GM19397 (cell line): ENCODE measurements around the gene MAML3.

ENCODE experiments used
- ATAC-seq: cut with Tn5 transposase; IDR thresholded peaks from one replicate; pipeline ENCODE4 v1.9.1; 2021; ENCODE audit warnings: mild to moderate bottlenecking, moderate library complexity; ENCODE audit not compliant: unreplicated experiment

MAML3 gene

DNA sequence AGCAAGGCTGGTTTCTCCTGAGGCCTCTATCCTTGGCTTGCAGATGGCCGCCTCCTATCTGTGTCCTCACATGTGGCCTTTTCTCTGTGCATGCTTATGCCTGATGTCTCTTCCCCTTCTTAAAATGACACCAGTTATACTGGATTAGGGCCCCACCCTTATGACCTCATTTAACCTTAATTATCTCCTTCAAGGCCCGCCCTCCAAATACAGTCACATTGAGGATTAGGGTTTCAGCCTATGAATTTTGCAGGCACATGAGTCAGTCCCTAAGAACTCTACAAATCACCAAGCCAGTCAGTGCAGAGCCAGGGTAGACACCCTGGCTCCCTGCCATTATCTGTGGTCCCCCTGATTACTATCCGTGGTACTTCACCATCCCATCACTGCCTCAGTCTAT lies 51.6 kb downstream of the MAML3 start:
- no peak for ATAC-seq

DNA sequence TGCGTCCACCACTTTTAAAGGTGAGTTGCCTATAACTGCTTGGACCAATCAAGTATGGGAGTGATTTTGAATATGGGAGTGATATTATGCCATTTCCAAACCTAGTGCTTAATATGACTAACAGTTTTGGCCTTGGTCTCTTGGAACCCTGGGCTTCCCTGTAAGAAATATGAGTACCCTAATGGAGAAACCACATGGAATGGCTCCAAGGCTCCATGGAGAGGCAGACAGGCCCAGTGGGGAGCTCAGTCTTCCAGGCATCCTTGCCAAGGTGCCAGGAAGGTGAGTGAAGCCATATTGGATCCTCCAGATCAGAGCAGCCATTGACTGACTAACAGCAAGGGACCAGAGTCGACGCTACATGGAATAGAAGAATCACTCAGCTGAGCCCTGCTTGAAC lies 53.2 kb downstream of the MAML3 start:
- no peak for ATAC-seq

DNA sequence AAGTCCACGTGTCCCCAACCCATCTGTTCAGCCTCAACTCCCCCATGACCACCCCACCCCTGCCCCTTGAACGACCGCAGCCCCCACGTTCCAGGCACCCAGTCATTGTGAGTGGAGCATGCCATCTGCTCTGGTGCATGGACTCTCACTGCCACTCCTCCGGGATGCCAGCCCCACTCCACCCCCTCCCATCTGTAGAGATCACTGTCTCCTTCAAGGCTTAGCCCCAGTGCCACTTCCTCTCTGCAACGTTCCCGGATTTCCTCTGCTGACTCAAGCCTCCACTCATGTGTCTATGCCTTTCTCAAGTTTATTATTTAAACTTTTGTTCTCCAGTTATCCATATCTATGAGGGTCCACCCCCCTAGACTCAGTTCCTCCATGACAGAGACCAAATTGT lies 54.0 kb downstream of the MAML3 start:
- ATAC-seq: no peak

DNA sequence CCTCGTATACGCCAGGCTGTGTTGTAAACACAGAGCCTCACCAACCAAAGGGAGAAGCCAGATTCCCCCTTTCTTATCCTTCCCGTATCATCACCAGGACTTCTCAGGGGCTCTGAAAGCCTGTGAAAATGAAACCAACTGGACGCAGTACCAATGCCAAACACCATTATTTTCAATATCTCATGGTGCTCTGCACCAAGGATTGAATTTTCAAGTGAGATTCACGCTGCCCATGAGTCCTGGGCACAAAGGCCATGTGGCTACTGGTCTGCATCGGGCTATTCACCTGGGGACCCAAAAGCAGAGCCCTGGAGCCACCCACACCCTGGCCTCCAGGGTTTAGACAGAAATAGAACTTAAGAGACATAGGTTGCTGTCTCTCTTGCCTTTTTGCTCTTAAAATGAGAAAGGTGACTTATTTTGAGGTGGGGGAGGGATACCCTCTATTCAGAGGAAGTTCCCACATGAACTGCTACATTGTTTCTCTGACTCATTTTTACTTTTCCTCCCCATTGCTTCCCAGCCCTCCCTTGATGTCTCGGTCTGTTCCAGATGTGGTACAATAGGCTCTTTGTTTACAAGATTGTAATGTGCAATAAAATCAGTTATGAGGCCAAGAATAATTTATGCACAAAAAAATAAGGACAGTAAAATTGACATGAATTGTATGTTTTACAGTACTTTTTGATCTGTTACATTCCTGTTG lies 55.4 kb downstream of the MAML3 start:
- no peak for ATAC-seq

DNA sequence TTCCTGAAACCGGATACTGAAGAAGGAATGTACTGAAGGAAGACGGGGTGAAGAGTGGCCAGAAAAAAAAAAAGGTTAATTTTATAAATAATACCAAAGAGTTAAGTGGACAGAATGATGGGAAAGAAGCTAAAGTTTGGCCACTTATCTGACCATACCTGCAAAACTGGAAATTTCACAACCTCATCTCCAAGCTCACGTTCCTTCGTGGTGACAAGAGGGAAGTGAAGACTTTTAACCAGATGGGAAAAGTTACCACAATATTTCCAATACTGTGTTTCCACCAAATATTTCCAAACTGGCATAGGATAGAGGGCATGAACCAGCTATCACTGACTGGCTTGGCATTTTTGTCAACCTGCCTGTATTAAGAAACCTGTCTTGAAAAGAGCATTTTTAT lies 56.4 kb downstream of the MAML3 start:
- no peak for ATAC-seq

DNA sequence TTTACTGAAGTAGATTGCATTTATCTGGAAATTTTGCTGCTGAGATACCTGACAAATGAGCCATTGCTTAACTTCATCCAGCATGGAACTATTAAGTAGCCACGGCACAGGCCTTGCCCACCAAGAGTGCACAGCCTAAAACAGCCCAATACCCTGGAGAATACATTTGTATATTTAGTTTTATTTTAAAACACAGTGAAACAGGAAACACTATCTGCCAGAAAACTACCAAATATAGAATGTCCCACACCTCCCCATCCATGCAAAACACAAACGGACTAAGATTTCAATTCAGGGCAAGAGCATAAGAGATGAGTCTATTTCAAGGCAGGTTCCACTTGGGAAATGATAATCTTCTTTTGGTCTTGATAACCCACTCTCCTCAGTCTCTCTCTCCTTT lies 57.1 kb downstream of the MAML3 start:
- ATAC-seq: no peak

DNA sequence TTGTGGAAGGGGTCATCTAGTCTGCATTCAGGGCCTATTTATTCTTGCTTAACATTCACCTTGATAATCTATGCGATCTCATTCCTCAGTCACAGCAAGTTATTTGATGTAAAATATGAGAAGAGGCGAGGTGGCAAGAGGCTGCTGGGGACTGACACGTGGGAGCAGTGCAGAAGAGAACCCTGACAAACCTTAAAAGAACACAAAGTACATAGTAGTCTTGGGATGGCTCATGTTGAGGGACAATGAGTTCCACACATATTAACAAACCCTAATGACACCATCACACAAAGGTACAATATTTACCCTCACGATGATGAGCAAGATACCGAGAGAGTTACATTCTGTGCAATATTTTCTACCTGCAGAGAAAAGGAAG lies 57.5 kb downstream of the MAML3 start:
- no peak for ATAC-seq

DNA sequence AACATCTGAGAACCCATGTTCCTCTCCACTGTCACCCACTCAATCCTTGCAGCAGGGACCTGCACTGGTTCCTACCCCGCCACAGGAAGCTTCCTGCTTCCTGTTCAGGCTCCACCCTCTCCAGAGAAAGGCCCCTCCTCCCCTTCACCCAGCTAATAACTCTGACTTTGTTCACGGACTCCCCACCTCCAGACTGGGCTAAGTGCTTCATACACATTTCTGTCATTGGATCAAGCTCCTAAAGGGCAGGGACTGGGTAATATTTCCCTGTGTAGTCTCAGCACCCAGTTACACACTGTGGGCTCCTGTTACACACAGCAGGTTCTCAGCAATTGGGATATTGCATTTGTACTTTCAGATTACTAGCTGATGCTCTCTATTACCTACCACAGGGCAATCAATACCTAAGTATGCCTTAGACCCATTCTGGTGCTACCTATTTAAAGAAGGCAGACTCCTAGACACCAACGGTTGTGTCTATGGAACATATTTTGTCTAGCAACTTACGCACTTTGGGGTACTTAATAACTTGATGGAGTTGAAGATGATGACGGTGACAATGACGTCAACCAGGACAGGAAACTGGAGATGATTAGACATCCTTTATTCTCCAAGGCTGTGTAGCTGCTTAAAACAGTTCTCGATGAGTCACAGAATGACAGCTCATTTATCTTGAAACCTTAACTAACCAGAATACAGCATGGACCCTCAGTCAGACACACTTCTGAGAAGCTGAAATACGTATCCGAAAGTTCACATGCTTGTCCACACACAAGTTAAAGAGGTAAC lies 58.1 kb downstream of the MAML3 start:
- no peak for ATAC-seq

DNA sequence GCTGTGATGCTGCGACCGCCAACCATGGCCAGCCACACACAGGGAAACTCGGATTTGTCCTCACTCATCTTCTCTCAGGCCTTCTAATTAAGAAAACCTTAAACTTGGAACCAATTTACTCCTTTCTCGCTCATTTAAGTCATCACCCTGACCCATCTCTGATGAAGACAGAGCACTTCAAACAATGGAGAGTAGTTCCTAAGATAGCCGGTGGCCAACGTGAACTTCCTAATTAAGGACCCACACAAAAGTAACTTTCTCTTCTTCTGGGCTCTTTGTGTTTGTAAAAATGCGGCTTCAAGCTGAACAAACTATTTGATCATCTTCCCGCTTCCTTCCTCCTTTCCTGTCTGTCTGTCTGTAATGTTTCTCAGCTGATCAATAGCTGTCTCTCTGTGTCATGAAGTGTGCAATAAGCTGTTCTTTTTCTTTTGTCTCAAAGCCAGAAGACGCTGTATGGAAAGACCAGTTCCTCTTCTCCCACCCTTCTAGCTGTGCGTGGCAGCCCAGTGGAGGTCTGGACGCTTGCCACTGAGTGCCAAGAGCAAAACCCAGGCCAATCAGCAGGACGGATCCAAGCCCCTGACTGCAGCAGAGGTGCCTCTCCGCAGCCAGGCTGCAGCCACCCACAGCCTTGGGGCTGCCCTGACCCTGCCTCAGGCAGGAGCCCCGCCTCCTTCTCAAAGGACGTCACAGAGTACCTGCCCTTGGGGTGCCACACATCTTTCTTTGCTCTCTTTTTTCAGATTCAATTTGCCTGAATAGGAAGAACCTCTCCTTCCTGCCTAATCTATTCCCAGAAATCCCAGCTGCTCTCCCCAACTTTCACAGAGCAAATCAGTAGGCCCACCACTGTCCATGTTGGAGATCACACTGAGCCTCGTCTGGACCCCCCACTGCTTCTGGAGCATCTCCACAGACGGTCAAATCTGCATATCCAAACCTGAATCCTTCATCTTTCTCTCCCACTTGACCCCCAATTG lies 59.3 kb downstream of the MAML3 start:
- ATAC-seq: no peak

DNA sequence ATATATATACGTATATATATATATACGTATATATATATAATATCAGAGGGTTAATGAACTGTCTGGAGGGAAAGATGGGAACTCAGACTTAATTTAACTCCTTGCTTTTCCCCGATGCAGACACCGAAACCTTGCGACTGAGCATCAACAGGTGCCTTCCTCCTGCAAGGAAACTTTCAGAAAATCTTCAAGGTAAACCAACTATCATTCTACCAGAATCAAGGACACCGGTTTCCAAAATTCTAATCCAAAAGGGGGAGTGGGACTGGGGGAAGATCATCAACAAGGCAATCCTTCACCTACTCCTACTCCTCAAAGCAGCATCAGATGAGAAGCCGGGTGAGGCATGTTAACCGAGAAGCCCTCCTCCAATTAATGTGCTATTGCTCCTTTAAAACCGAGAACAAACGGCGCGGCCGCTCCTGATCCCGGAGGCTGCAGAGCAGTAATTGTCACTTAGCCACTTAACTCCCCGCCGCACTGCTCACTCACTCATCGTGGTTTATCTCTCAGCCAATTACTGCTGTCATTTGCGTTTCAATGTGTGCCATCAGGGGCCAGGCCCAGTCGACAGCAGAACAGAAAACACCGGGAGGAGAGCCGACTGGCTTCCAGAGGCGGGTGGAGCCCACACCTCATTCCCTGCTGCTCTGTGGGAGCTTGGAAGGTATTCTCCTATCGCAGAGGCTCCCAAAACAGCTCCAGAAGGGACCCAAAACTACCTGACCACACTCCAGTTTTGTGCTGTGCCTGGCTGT lies 61.7 kb downstream of the MAML3 start:
- no peak for ATAC-seq

DNA sequence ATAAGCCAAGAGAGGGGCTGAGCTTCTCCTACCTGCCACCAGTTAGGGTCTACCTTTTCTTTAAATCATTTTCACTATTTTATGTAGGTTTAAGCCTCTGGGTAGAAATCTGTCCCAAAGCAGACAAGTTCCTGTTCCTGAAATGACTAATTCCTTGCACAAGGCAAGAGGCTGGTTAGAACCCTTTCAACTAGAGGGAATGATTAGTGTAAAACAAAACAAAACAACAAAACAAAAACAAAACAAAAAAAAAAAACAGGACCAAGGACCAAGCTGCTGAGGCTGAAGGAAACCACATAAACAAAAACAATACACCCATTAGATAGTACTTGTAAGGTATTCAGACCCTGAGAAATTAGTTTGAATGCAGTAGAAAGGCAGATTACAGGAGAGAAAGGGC lies 62.7 kb downstream of the MAML3 start:
- no peak for ATAC-seq

DNA sequence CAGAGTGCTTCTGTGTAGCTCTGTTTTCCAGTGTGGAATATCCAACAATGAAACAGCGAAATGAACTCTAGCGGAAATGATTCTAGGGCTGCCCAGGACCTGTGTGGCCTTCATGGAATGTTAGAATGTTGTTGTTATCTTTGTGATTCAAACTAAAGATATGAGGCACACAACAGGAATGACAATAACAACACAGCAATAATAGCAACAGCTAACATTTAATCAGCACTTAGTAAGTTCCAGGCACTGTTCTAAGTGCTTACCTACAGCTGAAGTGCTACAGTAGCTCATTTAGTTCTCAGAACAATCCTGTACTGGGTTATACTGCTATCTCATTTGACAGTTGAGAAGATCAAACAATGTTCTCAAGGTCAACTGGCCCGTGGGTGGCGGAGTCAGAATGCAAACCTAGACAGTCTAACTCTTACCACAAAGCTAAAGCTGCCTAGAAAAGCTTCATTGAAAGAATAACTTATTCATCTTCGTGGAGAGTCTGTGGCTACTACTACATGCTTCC lies 63.7 kb downstream of the MAML3 start:
- no peak for ATAC-seq

DNA sequence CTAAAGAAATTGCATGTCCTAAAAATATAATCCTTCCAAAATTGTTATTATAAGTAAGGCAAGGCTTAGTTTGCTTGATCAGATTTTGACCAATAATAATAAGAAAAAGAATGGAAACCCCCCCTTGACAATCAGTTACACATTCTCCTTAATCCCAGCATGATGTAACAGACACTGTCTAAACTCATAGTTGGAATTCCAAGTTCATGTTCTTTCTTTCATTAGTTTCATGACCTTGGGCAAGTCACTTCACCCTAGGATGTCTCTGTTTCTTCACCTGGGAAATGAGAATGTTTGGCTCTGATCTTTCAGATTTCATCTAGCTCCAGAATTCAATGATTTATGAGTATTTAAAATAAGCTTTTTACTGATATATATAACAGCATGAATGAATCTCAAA lies 64.8 kb downstream of the MAML3 start:
- ATAC-seq: no peak

DNA sequence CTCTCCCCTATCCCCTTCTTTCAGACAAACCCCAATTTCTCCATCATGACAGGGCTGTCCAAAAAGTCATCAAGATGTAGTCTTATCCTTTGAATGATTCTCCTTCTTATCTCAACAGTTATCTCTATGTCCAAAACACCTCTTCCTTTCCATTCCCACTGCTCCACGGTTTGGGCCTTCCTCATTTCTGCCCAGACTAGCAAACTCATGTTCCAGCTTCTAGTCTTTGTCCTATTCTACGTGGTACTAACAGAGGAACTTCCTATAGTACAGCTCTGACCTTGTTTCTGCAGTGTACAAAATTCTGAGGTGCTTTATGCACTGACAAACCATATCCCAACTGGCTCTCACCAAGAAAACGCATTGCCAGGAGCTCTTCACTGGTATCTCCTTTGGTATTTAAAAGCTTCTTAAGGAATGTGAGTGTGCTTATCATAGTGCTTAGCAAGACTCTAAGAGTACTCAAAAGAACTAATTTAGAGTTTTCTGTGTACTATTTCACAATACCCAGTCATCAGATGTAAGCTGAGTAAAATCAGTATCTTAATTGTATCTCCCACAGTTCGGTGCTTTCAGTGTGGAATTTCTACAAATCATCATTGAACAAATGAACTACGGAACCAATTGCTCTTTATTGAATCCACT lies 65.5 kb downstream of the MAML3 start:
- ATAC-seq: no peak

DNA sequence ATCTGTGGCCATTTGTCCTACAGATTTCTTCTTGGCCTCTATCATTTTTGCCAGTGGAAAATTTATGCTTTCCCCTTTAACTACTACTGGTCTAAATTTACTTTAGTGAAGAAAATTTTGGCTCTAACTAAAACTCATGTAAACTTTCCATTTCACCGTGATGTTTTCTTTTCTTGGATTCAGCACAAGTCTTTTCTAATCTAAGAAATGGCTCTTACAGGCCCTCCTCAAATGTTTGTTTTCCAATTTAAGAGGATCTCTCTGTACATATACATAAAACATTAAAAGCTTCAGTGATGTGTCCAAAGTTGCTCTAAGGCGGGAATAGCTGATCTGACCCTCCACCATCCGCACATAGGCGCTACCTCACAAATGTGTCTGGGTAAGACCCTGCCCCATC lies 68.1 kb downstream of the MAML3 start:
- ATAC-seq: no peak

DNA sequence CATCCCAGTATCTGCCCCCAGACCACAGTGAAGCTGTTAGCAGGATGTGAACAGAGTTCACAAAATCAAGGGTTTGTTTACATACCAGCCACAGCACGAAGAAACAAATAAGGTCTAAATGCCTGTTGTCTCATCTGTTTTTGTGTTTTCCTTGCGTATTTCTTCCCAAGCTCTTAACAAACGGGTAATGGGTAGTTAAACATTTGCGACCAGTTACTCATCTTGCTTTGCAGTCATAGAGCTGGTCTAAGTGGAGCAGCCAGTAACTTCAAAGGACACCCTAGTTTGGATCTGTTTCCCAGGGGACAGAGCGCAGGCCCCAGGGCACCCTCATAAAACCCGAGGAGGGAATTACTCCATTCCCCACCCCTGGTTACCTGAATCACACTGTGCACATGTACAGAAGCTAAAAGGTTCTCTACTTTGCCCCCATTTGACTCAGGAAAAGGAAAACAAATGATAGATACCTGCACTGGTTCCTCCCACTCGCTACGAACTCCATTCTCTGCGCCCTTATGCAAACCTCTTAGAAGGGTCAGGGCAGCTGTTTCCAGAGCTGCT lies 68.8 kb downstream of the MAML3 start:
- ATAC-seq: no peak

DNA sequence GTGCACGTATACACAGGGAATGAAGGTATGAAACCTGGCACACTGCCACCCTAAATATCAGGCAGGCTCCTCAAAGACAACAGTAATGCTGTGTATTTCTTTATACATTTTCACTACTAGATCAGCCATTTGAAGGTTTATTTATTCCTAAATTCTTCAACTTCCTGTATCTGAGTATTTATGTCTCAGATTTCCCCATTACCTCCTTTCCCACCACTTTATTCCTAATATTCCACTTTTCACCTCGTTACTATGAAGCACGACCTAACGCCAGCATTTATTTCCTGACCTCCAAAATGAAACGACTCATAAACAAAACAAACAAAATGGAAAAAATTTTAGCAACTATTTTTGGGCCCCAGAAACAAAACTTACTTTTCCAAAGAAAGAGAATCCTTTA lies 69.6 kb downstream of the MAML3 start:
- no peak for ATAC-seq

DNA sequence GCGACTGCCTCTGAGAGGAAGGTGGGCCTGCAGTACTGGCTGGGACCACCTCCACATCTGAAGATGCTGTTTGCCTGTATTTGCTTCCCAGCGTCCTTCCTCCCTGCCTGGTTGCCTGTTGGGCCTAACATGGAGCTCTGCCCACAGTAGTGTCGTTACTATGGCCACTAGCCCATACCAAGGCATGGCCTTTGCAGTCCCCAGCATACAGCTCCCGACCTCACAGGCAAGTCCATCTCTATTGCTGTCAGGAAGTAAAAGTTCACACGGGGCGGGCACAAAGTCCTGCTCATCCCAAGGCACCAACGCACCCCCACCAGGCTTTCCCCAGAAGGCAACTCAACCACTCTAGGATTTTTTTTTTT lies 71.6 kb downstream of the MAML3 start:
- ATAC-seq: no peak

DNA sequence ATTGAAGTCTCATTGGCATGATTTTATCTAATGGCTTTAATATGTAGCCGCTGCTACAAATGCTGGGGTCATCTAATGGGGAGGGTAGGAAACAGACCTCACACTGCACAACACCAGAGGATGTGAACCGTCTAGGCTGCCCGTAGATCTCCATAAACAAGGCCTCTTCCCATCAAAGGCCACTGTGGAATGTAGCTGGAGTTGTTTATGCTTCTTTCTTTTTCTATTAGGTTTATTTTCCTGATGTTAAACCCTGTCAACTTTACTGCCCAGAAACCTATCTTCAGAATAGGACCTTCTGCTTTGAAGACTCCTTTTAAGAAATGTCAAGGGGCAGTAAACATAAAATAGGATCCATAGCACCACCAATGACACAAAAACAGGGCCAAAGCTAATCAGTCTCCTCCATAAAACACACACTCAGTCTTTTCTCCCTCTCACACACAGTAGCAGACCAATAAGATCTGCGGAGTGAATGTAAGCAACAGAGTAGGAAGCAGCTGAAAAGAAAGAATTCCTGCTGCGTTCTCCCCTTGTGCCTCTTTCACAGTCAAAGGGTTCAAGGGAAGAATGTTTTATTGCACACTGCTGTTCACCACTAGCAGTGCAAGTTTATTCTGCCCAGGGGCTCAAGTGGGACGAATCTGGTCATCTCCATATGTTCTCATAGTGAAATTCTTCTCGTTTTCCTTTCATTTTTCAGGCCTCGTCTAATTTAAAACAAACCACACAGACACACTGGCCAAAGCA lies 72.2 kb downstream of the MAML3 start:
- no peak for ATAC-seq
